Natural killer cell (primary cell): Measurements from ENCODE around the gene C21orf91. TPM values are rescaled to one million over a fixed set of nuclear protein-coding genes. Genes with fewer than 3 reads are reported as not detected.
A peak's percentile ranks its signal among the peaks of the same experiment; 100 is the strongest.

Source experiments
- ATAC-seq, 3 donors: fragments of 150-1000 bp in 2 of 3; fragments of 200-7000 bp in 1 of 3; cut with Tn5 transposase; 1 replicate in 1 of 3; 2 replicates in 2 of 3; pipeline ENCODE4 v1.10.0; 2021; ENCODE audit warnings: mild to moderate bottlenecking in 2 of 3, moderate library complexity in 2 of 3
- DNase-seq, 2 donors: peaks; one replicate each; pipeline versions ENCODE4 v3.0.0 to v3.0.0-alpha.2; 2013 to 2021; ENCODE audit warnings: mixed read lengths in 1 of 2
- H3K27ac ChIP-seq: one replicate; pipeline ENCODE4 v1.5.1; 2013; ENCODE audit warnings: mild to moderate bottlenecking, low read length
- H3K27me3 ChIP-seq: one replicate; pipeline ENCODE4 v1.6.1; 2013; ENCODE audit warnings: low read length; ENCODE audit not compliant: control insufficient read depth, insufficient read depth
- H3K36me3 ChIP-seq: one replicate; pipeline ENCODE4 v1.6.1; 2013; ENCODE audit warnings: low read length; ENCODE audit not compliant: control insufficient read depth, insufficient read depth
- H3K4me1 ChIP-seq: one replicate; pipeline ENCODE4 v1.6.1; 2013; ENCODE audit warnings: low read length; ENCODE audit not compliant: control insufficient read depth, insufficient read depth
- H3K4me3 ChIP-seq: one replicate; pipeline ENCODE4 v1.5.1; 2013; ENCODE audit warnings: low read length
- H3K9me3 ChIP-seq: one replicate; pipeline ENCODE4 v1.6.1; 2013; ENCODE audit warnings: low read length; ENCODE audit not compliant: control insufficient read depth, insufficient read depth
- H3K27ac Mint-ChIP-seq, 2 donors: one replicate each; pipeline ENCODE4 v1.8.0; 2022; ENCODE audit warnings: mild to moderate bottlenecking in 2 of 2, mixed read lengths in 2 of 2, moderate library complexity in 1 of 2
- H3K27me3 Mint-ChIP-seq, 2 donors: one replicate each; pipeline ENCODE4 v1.8.0; 2022; ENCODE audit warnings: low read depth in 2 of 2, mixed read lengths in 2 of 2
- H3K36me3 Mint-ChIP-seq: one replicate; pipeline ENCODE4 v1.8.0; 2022; ENCODE audit warnings: mixed read lengths
- H3K4me1 Mint-ChIP-seq, 2 donors: one replicate each; pipeline ENCODE4 v1.8.0; 2022; ENCODE audit warnings: mixed read lengths in 2 of 2
- H3K4me3 Mint-ChIP-seq: one replicate; pipeline ENCODE4 v1.8.0; 2022; ENCODE audit warnings: mild to moderate bottlenecking, moderate library complexity, mixed read lengths
- H3K9me3 Mint-ChIP-seq, 2 donors: one replicate each; pipeline ENCODE4 v1.8.0; 2022; ENCODE audit warnings: mixed read lengths in 2 of 2
- WGBS: methylation state at CpG from one replicate; pipeline ENCODE4 v1.1.7; 2013; ENCODE audit warnings: missing lambda C conversion rate; ENCODE audit not compliant: insufficient coverage; 5-methylcytosine and 5-hydroxymethylcytosine counted together
- intact Hi-C: fragments of 100-400 bp; cut with micrococcal nuclease; formaldehyde crosslinking; loops from one replicate; pipeline ENCODE4 v1.14.2; 2022
- total RNA-seq, 4 donors: library from RNA; stranded (reverse); fragments of 120-200 nt in 1 of 4; gene quantifications; one replicate each; pipeline versions ENCODE4 v1.2.3 to v1.2.4, GENCODE V29; 2013 to 2022
- TF ChIP-seq, protein P1 (sequence below): fragments of 200-600 bp; IDR thresholded peaks from one replicate; pipeline ENCODE4 v1.8.0; 2022; ENCODE audit warnings: antibody characterized with exemption

Gene C21orf91
- total RNA-seq, 3 donors from 2014 or later (not counting 1 experiment from before 2014, with no cell fraction given): 40.9 to 59.4 (median 46.4) TPM

DNA sequence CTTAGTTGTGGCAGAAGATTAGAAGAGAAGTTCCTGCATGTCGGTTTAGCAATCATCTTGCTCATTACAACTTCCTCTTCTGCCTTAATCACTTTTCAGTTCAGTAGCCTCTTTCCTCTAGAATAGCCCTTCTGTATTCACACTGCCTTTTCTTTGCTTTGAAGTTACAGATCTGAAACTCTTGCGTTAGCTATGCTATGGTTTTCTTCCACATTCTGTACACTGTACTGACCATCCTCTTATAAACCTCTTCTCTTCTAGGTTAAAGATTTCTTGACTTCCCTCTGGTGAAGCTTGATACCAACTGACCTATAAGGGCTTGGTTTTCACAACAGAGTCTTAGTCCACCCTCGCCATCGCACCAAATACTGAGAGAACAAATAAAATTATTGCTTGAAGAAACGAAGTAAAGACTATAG lies 35.0 kb downstream of the C21orf91 start:
- H3K27ac Mint-ChIP-seq: peak overlapping the region; percentile 91 to 92
- no peaks in the 10 kb centered on the region for H3K9me3 Mint-ChIP-seq
- peaks cover 13% of the 10 kb centered on the region for H3K36me3 Mint-ChIP-seq
- peak overlapping the region; percentile 73 for H3K4me3 Mint-ChIP-seq
- 31% methylated on average over 4 of the region's 5 CpGs for WGBS
- ATAC-seq: peak; percentile 38 to 66 (median 46)
- Histone ChIP-seq H3K4me1 (peaks cover 52% of the 10 kb centered on the region), H3K36me3 (no peaks in the 10 kb centered on the region), H3K27ac (peak overlapping the region; percentile 70), H3K4me3 (peak overlapping the region; percentile 16), H3K27me3 (no peaks in the 10 kb centered on the region), H3K9me3 (no peaks in the 10 kb centered on the region)
- no peaks in the 10 kb centered on the region for H3K27me3 Mint-ChIP-seq
- peaks cover 85 to 94% of the 10 kb centered on the region in 2 donors for H3K4me1 Mint-ChIP-seq
- intact Hi-C loops: loop anchor here (2.0 to 5.0 kb wide), 2 partner anchors 35 to 172 kb away; partner anchors contain the start of genes BTG3 and C21orf91
- peak in 1 of 2 donors; percentile 54 for DNase-seq
- TF ChIP-seq, protein P1, sequence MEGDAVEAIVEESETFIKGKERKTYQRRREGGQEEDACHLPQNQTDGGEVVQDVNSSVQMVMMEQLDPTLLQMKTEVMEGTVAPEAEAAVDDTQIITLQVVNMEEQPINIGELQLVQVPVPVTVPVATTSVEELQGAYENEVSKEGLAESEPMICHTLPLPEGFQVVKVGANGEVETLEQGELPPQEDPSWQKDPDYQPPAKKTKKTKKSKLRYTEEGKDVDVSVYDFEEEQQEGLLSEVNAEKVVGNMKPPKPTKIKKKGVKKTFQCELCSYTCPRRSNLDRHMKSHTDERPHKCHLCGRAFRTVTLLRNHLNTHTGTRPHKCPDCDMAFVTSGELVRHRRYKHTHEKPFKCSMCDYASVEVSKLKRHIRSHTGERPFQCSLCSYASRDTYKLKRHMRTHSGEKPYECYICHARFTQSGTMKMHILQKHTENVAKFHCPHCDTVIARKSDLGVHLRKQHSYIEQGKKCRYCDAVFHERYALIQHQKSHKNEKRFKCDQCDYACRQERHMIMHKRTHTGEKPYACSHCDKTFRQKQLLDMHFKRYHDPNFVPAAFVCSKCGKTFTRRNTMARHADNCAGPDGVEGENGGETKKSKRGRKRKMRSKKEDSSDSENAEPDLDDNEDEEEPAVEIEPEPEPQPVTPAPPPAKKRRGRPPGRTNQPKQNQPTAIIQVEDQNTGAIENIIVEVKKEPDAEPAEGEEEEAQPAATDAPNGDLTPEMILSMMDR: no peak

DNA sequence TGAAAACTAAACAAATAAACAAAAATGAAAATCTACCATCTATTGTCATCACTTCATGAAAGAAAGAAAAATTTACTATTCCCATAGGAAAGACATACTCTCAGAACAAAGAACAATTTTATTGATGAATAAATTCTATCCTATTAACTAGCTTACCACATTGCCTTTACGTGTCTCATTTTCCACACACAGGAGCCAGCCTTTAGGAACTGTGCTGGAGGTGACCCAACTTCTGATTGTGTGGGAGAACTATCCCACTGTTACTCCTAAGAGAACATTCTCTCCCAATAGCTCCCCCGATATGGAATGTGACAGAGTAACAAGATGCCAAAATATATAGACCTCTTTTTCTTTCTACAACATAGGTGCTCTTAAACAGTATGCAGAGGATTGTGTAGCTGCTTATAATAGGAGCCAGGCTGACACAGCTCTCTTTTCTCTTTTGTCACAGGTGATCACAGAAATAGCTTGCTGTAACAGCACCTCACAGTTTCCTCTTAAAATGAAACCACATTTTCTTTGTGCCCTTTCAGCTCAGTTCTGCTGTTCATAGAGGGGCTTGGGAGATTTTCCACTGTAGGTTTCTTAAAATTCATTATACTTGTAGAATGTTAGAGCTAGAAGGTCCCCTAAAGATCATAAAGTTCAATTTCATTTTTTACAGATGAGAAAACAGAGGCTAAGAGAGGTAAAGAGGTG lies 35.5 kb downstream of the C21orf91 start:
- H3K36me3 Mint-ChIP-seq: peaks cover 13% of the 10 kb centered on the region
- no peaks in the 10 kb centered on the region for H3K27me3 Mint-ChIP-seq

DNA sequence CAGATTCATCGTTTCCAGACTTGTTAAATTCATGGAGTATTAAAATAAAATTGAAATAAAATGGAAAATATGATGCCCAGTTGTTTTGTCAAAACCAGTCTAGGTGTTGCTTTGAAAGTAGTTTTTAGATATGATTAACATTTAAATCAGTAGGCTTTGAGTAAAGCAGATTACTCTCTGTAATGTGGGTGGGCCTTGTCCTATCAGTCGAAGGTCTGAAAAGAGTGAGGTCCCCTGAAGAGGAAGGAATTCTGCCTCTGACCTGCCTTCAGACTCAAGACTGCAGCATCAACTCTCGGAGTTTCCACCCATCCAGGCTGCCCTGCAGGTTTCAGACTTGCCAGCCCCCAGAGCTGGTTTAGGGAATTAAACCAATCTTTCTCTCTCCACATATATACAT lies 36.2 kb downstream of the C21orf91 start:
- H3K27ac ChIP-seq: peak overlapping the region; percentile 70
- DNase-seq (no peak), ATAC-seq (no peak)
- H3K27me3 ChIP-seq: no peaks in the 10 kb centered on the region
- no peaks in the 10 kb centered on the region for H3K36me3 ChIP-seq
- intact Hi-C loops: loop anchor here (5.0 kb wide), 1 partner anchor 171 kb away; the partner anchor contains the start of gene BTG3
- Mint-ChIP-seq H3K36me3 (peaks cover 13% of the 10 kb centered on the region), H3K4me1 (peaks cover 74 to 83% of the 10 kb centered on the region in 2 donors), H3K4me3 (no peak overlapping the region), H3K9me3 (no peaks in the 10 kb centered on the region), H3K27ac (peak overlapping the region; percentile 91 to 92), H3K27me3 (no peaks in the 10 kb centered on the region)
- H3K9me3 ChIP-seq: no peaks in the 10 kb centered on the region
- no peak overlapping the region for H3K4me3 ChIP-seq
- 96% methylated on average over 3 of the region's 3 CpGs for WGBS
- TF ChIP-seq, protein P1: no peak
- peaks cover 47% of the 10 kb centered on the region for H3K4me1 ChIP-seq

More for the DNA sequence above, 35.5 kb downstream of the C21orf91 start:
- intact Hi-C loops: loop anchor here (2.0 to 5.0 kb wide), 2 partner anchors 35 to 171 kb away; partner anchors contain the start of genes BTG3 and C21orf91
- WGBS: 83% methylated on average over 1 of the region's 2 CpGs
- Mint-ChIP-seq H3K9me3 (no peaks in the 10 kb centered on the region), H3K4me1 (peaks cover 81 to 89% of the 10 kb centered on the region in 2 donors), H3K4me3 (peak overlapping the region; percentile 73), H3K27ac (peak overlapping the region; percentile 91 to 92)
- TF ChIP-seq, protein P1: no peak
- Histone ChIP-seq H3K4me3 (peak overlapping the region; percentile 16), H3K27ac (peak overlapping the region; percentile 70), H3K27me3 (no peaks in the 10 kb centered on the region), H3K36me3 (no peaks in the 10 kb centered on the region), H3K4me1 (peaks cover 52% of the 10 kb centered on the region), H3K9me3 (no peaks in the 10 kb centered on the region)
- ATAC-seq: peak; percentile 52 to 64 (median 54)
- DNase-seq: peak in 1 of 2 donors; percentile 62
